ENCODE data around the gene ATP6AP1. TPM values are rescaled to one million over a fixed set of nuclear protein-coding genes. Genes with fewer than 3 reads are reported as not detected.
"Not testable (repeated sequence)": the region's sequence is repeated elsewhere in the genome, so short reads cannot be mapped to it uniquely, and the experiment has no call there.

The ATP6AP1 gene
- polyA plus RNA-seq, 4 donors, result 34.0 to 157 (median 57.4) TPM

DNA sequence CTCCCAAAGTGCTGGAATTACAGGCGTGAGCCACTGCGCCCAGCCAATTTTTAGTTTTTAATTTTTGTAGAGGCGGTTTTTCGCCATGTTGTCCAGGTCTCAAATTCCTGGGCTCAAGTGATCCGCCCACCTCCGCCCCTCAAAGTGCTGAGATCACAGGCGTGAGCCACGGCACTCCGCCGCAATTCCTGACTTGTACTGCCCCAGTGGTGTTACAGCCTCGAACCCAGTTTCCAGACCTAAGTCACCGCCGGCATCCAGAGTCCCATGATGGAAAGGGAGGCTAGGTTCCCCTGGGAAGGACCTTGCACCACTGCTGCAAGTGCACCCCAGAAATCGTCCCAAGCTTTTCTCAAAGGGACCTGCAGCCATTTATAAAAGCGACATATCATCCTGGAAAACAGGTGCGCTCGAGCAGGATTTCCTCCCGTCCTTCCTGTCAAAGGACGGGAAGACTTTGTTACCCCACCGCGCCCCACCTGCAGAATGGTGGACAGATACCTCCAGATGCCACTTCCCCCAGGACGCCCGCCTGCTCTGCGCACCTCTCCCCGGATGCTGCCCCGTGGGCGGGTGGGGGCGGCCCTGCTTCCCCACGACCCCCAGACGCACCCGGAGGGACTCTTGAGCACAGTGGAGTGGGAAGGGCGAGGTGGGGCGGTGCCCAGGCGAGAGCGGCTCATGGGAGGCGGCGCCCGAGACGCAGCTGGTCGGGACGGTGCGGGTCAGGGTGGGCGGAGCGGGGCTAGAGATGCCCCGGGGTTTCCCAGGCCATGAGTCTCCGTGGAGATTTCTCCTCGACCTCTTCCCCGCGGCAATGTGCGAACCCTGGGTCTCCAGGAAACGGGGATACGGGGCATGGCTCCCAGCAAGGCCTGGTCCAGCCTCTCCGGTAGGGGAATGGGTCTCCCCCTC is 31.2 kb upstream of the ATP6AP1 start:
- Histone ChIP-seq H3K4me3 (ENCODE audit: low read depth in 1 of 3, low read length in 3 of 3) (peak overlapping the region; percentile 29 to 96 (median 60)), H3K36me3 (ENCODE audit: control insufficient read depth in 3 of 3, insufficient read depth in 2 of 3, low read depth in 1 of 3, low read length in 3 of 3) (peaks cover 0 to 27% (median 3%) of the 10 kb centered on the region in 3 donors), H3K27me3 (ENCODE audit: control insufficient read depth in 3 of 3, insufficient read depth in 3 of 3, low read length in 3 of 3) (no peaks in the 10 kb centered on the region), H3K27ac (ENCODE audit: low read depth in 1 of 3, low read length in 2 of 3) (peak overlapping the region; percentile 94 to 100 (median 99)), H3K9me3 (ENCODE audit: control insufficient read depth in 2 of 2, insufficient read depth in 1 of 2, low read depth in 1 of 2, low read length in 1 of 2) (no peaks in the 10 kb centered on the region), H3K4me1 (ENCODE audit: control insufficient read depth in 3 of 3, insufficient read depth in 2 of 3, low read depth in 1 of 3, low read length in 2 of 3) (peaks cover 0 to 5% (median 0%) of the 10 kb centered on the region in 3 donors)
- WGBS, 3 donors, result 3 to 48% (median 13%) methylated on average over 39 to 53 of the region's 53 CpGs
- no peak for FAIRE-seq
- peak; percentile 71 to 86 for DNase-seq

DNA sequence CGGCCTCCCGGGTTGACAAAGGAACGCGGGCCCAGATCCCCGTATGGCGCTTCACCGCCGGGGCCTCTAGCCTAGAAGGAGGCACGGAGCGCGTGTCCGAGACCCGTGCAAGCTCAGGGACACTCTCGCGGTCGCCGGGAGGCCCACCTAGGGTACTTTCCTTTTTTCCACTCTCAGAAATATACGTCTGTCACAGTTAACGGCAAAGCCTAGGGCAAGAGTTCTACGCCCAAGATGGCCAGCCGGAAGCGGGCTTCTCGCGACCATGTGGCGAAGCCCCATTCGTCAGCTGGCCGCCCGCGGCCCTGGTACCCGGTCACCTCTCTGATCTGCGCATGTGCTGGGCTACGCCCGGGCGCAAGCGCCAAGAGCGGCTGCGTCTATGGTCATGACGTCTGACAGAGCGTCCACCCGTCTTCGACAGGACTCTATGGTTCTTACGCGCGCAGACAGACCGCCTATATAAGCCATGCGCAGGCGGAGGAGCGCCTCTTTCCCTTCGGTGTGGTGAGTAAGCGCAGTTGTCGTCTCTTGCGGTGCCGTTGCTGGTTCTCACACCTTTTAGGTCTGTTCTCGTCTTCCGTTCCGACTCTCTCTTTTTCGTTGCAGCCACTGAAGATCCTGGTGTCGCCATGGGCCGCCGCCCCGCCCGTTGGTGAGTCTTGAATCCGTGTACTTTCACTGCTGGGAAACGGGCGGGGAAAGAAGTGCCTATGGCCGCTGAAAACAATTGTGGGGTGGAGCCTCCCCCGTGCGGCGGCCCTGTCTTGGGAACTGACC is 30.4 kb upstream of the ATP6AP1 start, which contains the start of gene RPL10:
TSS of gene RPL10 (plus strand) at position 490 of the 780 bp plus-strand sequence. CDS start at position 633, 143 bp downstream.
- H3K36me3 ChIP-seq (ENCODE audit: control insufficient read depth in 3 of 3, insufficient read depth in 2 of 3, low read depth in 1 of 3, low read length in 3 of 3), result peaks cover 0 to 33% (median 3%) of the 10 kb centered on the region in 3 donors
- H3K4me3 ChIP-seq (ENCODE audit: low read depth in 1 of 3, low read length in 3 of 3), result peak within 1 kb of the TSS; percentile 61 to 96 (median 78)
- H3K27me3 ChIP-seq (ENCODE audit: control insufficient read depth in 3 of 3, insufficient read depth in 3 of 3, low read length in 3 of 3), result no peaks in the 10 kb centered on the region
- peak within 1 kb of the TSS; percentile 94 to 100 (median 99) for H3K27ac ChIP-seq (ENCODE audit: low read depth in 1 of 3, low read length in 2 of 3)
- no peaks in the 10 kb centered on the region for H3K9me3 ChIP-seq (ENCODE audit: control insufficient read depth in 2 of 2, insufficient read depth in 1 of 2, low read depth in 1 of 2, low read length in 1 of 2)
- no peak for FAIRE-seq
- peak; percentile 94 to 95 for DNase-seq
- peaks cover 0 to 5% (median 0%) of the 10 kb centered on the region in 3 donors for H3K4me1 ChIP-seq (ENCODE audit: control insufficient read depth in 3 of 3, insufficient read depth in 2 of 3, low read depth in 1 of 3, low read length in 2 of 3)
- 1 to 47% (median 14%) methylated on average over 52 to 69 of the region's 69 CpGs for WGBS, 3 donors

DNA sequence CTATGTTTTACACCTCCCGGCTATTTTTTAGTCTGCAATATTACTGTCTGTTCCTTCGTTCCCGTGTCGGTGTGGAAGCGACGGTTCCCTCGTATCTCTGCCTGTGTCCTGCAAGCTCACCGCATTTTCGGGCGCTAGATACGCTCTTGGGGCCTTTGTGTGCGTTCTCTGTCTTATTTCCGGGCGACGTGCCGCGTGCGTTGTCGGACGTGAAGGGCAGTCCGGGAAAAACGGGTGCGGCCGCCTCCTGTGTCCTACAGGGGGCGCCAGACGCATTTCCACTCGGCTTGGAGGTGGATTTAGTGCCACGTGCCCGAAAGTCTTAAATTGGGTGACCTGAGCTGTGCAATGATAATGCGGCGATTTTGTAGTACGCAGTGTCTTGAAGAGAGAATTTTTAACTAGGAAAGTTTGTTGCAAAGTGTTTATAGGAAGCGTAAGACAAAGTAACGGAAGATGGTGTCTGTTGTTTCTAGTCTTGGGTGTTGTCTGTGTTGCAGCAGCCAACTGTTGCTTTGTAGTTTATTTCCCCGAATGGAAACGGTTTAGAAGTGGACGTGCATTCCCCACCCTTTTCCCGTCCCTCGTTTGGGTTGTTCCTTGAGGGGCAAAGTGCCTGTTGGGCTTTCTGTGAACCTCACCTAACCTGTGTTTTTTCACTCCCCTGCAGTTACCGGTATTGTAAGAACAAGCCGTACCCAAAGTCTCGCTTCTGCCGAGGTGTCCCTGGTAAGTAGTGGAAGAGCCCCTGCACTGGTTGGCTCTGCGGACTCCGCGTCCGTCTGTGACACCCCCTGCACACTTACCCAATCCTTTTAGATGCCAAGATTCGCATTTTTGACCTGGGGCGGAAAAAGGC is 29.6 kb upstream of the ATP6AP1 start:
- 1 to 48% (median 8%) methylated on average over 46 to 49 of the region's 49 CpGs for WGBS, 3 donors
- FAIRE-seq, result no peak

DNA sequence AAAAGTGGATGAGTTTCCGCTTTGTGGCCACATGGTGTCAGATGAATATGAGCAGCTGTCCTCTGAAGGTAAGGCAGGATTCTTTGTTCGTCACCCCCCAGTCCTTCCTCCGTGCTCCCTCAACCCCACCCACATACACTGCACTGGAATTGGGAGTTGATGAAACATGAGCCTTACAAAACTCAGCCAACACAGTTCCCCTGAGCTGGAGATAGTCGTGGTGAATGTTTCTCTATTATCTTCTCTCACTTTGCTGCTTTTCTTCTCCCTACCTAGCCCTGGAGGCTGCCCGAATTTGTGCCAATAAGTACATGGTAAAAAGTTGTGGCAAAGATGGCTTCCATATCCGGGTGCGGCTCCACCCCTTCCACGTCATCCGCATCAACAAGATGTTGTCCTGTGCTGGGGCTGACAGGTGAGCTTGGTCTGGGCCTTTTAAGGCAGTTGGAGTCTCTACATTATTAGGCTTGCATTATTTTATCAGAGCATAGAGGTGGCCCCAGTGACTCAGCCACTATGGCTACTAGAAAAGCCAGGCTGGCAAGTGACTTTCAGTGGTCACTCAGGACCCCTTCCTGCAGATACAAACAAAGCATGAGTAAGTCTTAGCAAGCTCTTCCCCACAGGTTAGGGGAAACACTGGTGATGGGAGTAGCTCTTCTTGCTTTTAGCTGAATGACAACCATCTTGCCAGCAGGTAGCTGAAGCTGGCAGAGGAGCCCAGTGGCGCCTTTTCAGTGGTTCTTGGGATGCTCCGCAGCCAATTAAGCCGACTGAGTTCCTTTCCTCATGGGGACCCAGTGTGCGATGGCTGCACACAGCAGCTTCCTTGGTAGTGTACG is 28.7 kb upstream of the ATP6AP1 start:
- H3K4me3 ChIP-seq (ENCODE audit: low read depth in 1 of 3, low read length in 3 of 3), result peak overlapping the region in 2 of 3 donors; percentile 61 to 96
- peaks cover 0 to 41% (median 3%) of the 10 kb centered on the region in 3 donors for H3K36me3 ChIP-seq (ENCODE audit: control insufficient read depth in 3 of 3, insufficient read depth in 2 of 3, low read depth in 1 of 3, low read length in 3 of 3)
- H3K9me3 ChIP-seq (ENCODE audit: control insufficient read depth in 2 of 2, insufficient read depth in 1 of 2, low read depth in 1 of 2, low read length in 1 of 2), result no peaks in the 10 kb centered on the region
- DNase-seq (no peak), FAIRE-seq (no peak)
- WGBS, 3 donors, result 34 to 53% (median 36%) methylated on average over 12 to 14 of the region's 14 CpGs
- peak overlapping the region; percentile 45 to 100 (median 99) for H3K27ac ChIP-seq (ENCODE audit: low read depth in 1 of 3, low read length in 2 of 3)
- H3K4me1 ChIP-seq (ENCODE audit: control insufficient read depth in 3 of 3, insufficient read depth in 2 of 3, low read depth in 1 of 3, low read length in 2 of 3), result peaks cover 0 to 5% (median 0%) of the 10 kb centered on the region in 3 donors
- H3K27me3 ChIP-seq (ENCODE audit: control insufficient read depth in 3 of 3, insufficient read depth in 3 of 3, low read length in 3 of 3), result no peaks in the 10 kb centered on the region

More for the DNA sequence above, 29.6 kb upstream of the ATP6AP1 start:
- H3K9me3 ChIP-seq (ENCODE audit: control insufficient read depth in 2 of 2, insufficient read depth in 1 of 2, low read depth in 1 of 2, low read length in 1 of 2), result no peaks in the 10 kb centered on the region
- DNase-seq, result peak; percentile 81 to 89
- peaks cover 0 to 5% (median 0%) of the 10 kb centered on the region in 3 donors for H3K4me1 ChIP-seq (ENCODE audit: control insufficient read depth in 3 of 3, insufficient read depth in 2 of 3, low read depth in 1 of 3, low read length in 2 of 3)
- H3K27me3 ChIP-seq (ENCODE audit: control insufficient read depth in 3 of 3, insufficient read depth in 3 of 3, low read length in 3 of 3), result no peaks in the 10 kb centered on the region
- peaks cover 0 to 38% (median 3%) of the 10 kb centered on the region in 3 donors for H3K36me3 ChIP-seq (ENCODE audit: control insufficient read depth in 3 of 3, insufficient read depth in 2 of 3, low read depth in 1 of 3, low read length in 3 of 3)
- peak overlapping the region; percentile 61 to 96 (median 78) for H3K4me3 ChIP-seq (ENCODE audit: low read depth in 1 of 3, low read length in 3 of 3)
- H3K27ac ChIP-seq (ENCODE audit: low read depth in 1 of 3, low read length in 2 of 3), result peak overlapping the region; percentile 94 to 100 (median 99)

DNA sequence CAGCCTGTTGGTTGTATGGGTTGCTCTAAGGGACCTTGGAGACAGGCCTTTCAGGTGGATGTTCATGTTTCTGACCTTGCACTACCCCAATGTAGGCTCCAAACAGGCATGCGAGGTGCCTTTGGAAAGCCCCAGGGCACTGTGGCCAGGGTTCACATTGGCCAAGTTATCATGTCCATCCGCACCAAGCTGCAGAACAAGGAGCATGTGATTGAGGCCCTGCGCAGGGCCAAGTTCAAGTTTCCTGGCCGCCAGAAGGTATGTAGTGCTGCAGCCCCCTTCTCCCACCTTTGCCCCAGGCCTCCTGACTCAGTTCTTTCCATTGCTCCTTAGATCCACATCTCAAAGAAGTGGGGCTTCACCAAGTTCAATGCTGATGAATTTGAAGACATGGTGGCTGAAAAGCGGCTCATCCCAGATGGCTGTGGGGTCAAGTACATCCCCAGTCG is 28.1 kb upstream of the ATP6AP1 start:
- Histone ChIP-seq H3K36me3 (ENCODE audit: control insufficient read depth in 3 of 3, insufficient read depth in 2 of 3, low read depth in 1 of 3, low read length in 3 of 3) (peaks cover 0 to 46% (median 3%) of the 10 kb centered on the region in 3 donors), H3K27ac (ENCODE audit: low read depth in 1 of 3, low read length in 2 of 3) (peak overlapping the region in 2 of 3 donors; percentile 99 to 100)
- 75 to 83% (median 78%) methylated on average over 4 to 6 of the region's 6 CpGs for WGBS, 3 donors
- not testable (repeated sequence) for H3K4me1 ChIP-seq (ENCODE audit: control insufficient read depth in 3 of 3, insufficient read depth in 2 of 3, low read depth in 1 of 3, low read length in 2 of 3); H3K27me3 ChIP-seq (ENCODE audit: control insufficient read depth in 3 of 3, insufficient read depth in 3 of 3, low read length in 3 of 3); H3K9me3 ChIP-seq (ENCODE audit: control insufficient read depth in 2 of 2, insufficient read depth in 1 of 2, low read depth in 1 of 2, low read length in 1 of 2); H3K4me3 ChIP-seq (ENCODE audit: low read depth in 1 of 3, low read length in 3 of 3); FAIRE-seq; DNase-seq

DNA sequence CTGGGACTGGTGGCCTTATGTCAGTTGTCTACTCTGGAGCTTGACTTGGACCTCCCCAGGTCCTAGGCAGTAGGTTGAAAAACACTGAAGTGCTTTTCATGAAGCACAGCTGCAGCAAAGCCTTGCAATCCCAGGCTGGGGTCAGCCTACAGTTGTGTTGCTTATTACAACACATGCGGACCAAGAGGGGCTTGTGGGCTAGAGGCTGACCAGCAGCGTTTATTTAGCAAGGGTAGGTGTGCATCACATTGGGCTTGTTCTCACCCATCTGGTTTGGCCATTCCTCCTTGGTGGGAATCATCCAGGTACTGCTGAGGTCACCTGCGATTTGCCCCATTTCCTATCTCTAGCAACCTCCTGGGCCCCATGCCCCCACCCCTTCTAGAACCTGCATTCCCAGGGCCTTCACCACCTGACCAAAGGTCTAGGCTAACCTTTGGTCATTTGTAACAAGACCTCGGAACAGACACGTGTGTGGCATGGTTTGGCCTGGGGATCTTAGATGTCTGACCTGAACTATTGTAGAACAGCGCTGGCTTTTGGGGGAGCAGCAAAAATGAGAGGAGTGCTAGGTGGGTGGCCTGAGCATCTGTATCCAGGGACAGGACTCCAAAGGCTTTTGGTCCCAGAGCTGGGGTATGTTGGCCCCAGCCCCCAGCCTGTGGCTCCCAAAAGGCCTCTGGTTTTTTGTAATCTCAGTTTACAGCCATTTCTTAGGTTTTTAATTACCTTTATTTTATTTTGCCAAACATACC is 27.3 kb upstream of the ATP6AP1 start:
- no peaks in the 10 kb centered on the region for H3K9me3 ChIP-seq (ENCODE audit: control insufficient read depth in 2 of 2, insufficient read depth in 1 of 2, low read depth in 1 of 2, low read length in 1 of 2)
- H3K27me3 ChIP-seq (ENCODE audit: control insufficient read depth in 3 of 3, insufficient read depth in 3 of 3, low read length in 3 of 3), result no peaks in the 10 kb centered on the region
- peak overlapping the region in 2 of 3 donors; percentile 62 to 66 for H3K27ac ChIP-seq (ENCODE audit: low read depth in 1 of 3, low read length in 2 of 3)
- H3K36me3 ChIP-seq (ENCODE audit: control insufficient read depth in 3 of 3, insufficient read depth in 2 of 3, low read depth in 1 of 3, low read length in 3 of 3), result peaks cover 0 to 46% (median 3%) of the 10 kb centered on the region in 3 donors
- no peak overlapping the region for H3K4me3 ChIP-seq (ENCODE audit: low read depth in 1 of 3, low read length in 3 of 3)
- H3K4me1 ChIP-seq (ENCODE audit: control insufficient read depth in 3 of 3, insufficient read depth in 2 of 3, low read depth in 1 of 3, low read length in 2 of 3), result peaks cover 0 to 5% (median 0%) of the 10 kb centered on the region in 3 donors
- DNase-seq (peak; percentile 28 to 45), FAIRE-seq (no peak)
- 31 to 52% (median 50%) methylated on average over 4 to 6 of the region's 6 CpGs for WGBS, 3 donors

All from small intestine (tissue), 7 donors.